Esophagus squamous epithelium (tissue), 4 donors: ENCODE measurements around the gene GPRC5B.

ENCODE experiments used
- CTCF ChIP-seq, 6 experiments: fragments of 450-650 bp in 4 of 6; fragments of 200-600 bp in 2 of 6; sonication (generic) in 2 of 6; IDR thresholded peaks; one replicate each; pipeline ENCODE4 v1.5.1; 2016 to 2019; ENCODE audit warnings: antibody characterized with exemption in 6 of 6, mild to moderate bottlenecking in 4 of 6, moderate library complexity in 4 of 6
- POLR2A ChIP-seq, 4 donors: fragments of 450-650 bp; IDR thresholded peaks; one replicate each; pipeline ENCODE4 v1.6.1; 2017; ENCODE audit warnings: antibody characterized with exemption in 4 of 4, mild to moderate bottlenecking in 4 of 4, moderate library complexity in 3 of 4

- TF ChIP-seq CTCF (IDR thresholded peaks at IDR 0.05) (no peak), POLR2A (IDR thresholded peaks at IDR 0.05) (no peak)
These were observed 75.0 kb downstream of the GPRC5B start for GRCh38 chr16:19809693-19810092.
